ENCODE results near the gene PAPSS2. TPM values are rescaled to one million over a fixed set of nuclear protein-coding genes. Genes with fewer than 3 reads are reported as not detected.
"Not testable (repeated sequence)": the region's sequence is repeated elsewhere in the genome, so short reads cannot be mapped to it uniquely, and the experiment has no call there.

Gene PAPSS2
- 14.8 TPM for total RNA-seq

GRCh38 chr10:87659571-87660483 is at the start of gene PAPSS2:
PAPSS2 (plus strand) TSS chr10:87659878; CDS start chr10:87659982, 104 bp downstream.
- peak in 1 of 3 experiments; percentile 25 for TF ChIP-seq CTCF (IDR thresholded peaks at IDR 0.05)
- Histone ChIP-seq H3K27me3 (no peaks in the 10 kb centered on the region), H3K4me3 (peak within 1 kb of the TSS; percentile 80 to 90), H3K4me1 (peaks cover 0 to 7% of the 10 kb centered on the region in 2 donors), H3K9me3 (no peaks in the 10 kb centered on the region), H3K36me3 (no peaks in the 10 kb centered on the region), H3K27ac (peak within 1 kb of the TSS; percentile 68 to 69)
- peak in 1 of 2 donors; percentile 74 for DNase-seq (ENCODE audit: low spot score in 2 of 2)
- intact Hi-C loops (cut with DNase I), result loop anchor here (5.0 kb wide), 5 partner anchors 42 to 123 kb away; no protein-coding TSS in a partner anchor

GRCh38 chr10:87611341-87611740 is 48.3 kb upstream of the PAPSS2 start:
- H3K4me1 ChIP-seq; H3K9me3 ChIP-seq; H3K36me3 ChIP-seq; DNase-seq (ENCODE audit: low spot score in 2 of 2); intact Hi-C loops (cut with DNase I); H3K27ac ChIP-seq; H3K4me3 ChIP-seq; H3K27me3 ChIP-seq: not testable (repeated sequence)

DNA sequence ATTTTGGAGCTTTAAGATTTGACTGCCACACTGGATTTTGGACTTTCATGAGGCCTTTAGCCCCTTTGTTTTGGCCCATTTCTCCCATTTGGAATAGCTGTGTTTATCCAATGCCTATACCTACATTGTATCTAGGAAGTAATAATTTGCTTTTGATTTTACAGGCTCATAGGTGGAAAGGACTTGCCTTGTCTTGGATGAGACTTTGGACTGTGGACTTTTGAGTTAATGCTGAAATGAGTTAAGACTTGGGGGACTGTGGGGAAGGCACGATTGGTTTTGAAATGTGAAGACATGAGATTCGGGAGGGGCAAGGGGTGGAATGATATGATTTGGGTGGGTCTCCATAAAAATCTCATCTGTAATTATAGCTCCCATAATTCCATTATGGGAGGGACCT is 47.6 kb upstream of the PAPSS2 start:
- no peaks in the 10 kb centered on the region for H3K27me3 ChIP-seq
- intact Hi-C loops (cut with DNase I), result no loop called here
- no peaks in the 10 kb centered on the region for H3K9me3 ChIP-seq
- no peak for TF ChIP-seq CTCF (IDR thresholded peaks at IDR 0.05)
- H3K27ac ChIP-seq, result no peak overlapping the region
- no peak overlapping the region for H3K4me3 ChIP-seq
- H3K36me3 ChIP-seq, result no peaks in the 10 kb centered on the region
- no peak for DNase-seq (ENCODE audit: low spot score in 2 of 2)
- no peaks in the 10 kb centered on the region for H3K4me1 ChIP-seq

DNA sequence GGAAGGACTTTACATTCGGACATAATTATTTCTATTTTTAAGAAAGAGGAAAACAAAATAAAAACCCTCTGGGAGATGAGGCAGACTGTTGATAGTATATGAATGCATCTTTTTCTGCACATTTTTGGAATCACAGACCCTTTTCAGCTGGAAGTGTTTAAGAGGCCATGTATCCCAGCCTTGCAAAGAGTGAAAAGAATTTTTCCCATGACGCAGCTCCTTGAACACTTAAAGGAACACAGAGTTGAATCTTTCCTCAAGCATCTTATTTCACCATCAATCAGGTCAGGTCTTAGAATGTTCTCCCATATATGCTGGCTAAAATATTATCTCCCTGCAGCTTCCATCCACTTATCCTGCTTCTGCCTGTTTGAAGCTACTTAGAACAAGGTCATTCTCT is 45.9 kb upstream of the PAPSS2 start:
- Histone ChIP-seq H3K4me3 (no peak overlapping the region), H3K27me3 (no peaks in the 10 kb centered on the region), H3K9me3 (no peaks in the 10 kb centered on the region), H3K4me1 (no peaks in the 10 kb centered on the region), H3K27ac (no peak overlapping the region), H3K36me3 (no peaks in the 10 kb centered on the region)
- intact Hi-C loops (cut with DNase I), result no loop called here
- no peak for TF ChIP-seq CTCF (IDR thresholded peaks at IDR 0.05)
- DNase-seq (ENCODE audit: low spot score in 2 of 2), result no peak

- TF ChIP-seq CTCF (IDR thresholded peaks at IDR 0.05), result no peak
- Histone ChIP-seq H3K27me3 (no peaks in the 10 kb centered on the region), H3K4me1 (no peaks in the 10 kb centered on the region), H3K4me3 (no peak overlapping the region), H3K9me3 (no peaks in the 10 kb centered on the region), H3K27ac (no peak overlapping the region), H3K36me3 (no peaks in the 10 kb centered on the region)
- intact Hi-C loops (cut with DNase I), result no loop called here
- DNase-seq (ENCODE audit: low spot score in 2 of 2), result no peak
These were observed 43.8 kb upstream of the PAPSS2 start for GRCh38 chr10:87615856-87616255.

DNA sequence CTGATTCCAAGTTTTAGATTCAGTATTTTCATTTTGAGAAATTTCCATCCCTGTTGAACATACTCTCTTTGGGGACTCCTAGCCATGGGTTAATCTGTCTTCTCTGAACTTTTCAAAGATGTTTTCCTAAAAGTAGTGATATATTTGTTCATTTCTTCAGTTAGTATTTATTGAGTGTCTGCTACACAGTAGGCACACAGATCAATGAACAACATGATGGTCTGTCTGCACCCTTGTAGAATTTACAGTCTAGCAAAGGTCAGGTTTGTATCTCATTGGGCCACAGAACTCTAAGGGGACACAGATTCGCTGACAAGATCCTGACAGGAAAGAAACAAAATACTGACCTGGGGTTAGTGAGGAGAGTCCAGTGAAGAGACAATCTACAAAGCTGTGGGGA is 42.2 kb upstream of the PAPSS2 start:
- H3K27ac ChIP-seq, result no peak overlapping the region
- no peak for DNase-seq (ENCODE audit: low spot score in 2 of 2)
- peaks cover 0 to 2% of the 10 kb centered on the region in 2 donors for H3K4me1 ChIP-seq
- no peaks in the 10 kb centered on the region for H3K27me3 ChIP-seq
- H3K9me3 ChIP-seq, result no peaks in the 10 kb centered on the region
- intact Hi-C loops (cut with DNase I), result no loop called here
- TF ChIP-seq CTCF (IDR thresholded peaks at IDR 0.05), result no peak
- no peaks in the 10 kb centered on the region for H3K36me3 ChIP-seq
- no peak overlapping the region for H3K4me3 ChIP-seq
